PFSK-1 (cell line): ENCODE data around the gene MRPL51.

Experiments
- FOXP2 ChIP-seq: optimal IDR thresholded peaks from 2 replicates; pipeline ENCODE3; 2011; ENCODE audit warnings: borderline replicate concordance, control low read depth, inconsistent platforms; ENCODE audit not compliant: insufficient read depth; ENCODE audit errors: extremely low read length, extremely low read depth
- POLR2AphosphoS5 ChIP-seq: IDR thresholded peaks from 2 replicates; pipeline ENCODE4 v1.6.1; 2012; ENCODE audit warnings: low read depth, mild to moderate bottlenecking, control low read depth, low read length, moderate library complexity
- REST ChIP-seq, 2 experiments: IDR thresholded peaks; 2 replicates each; pipeline versions ENCODE4 v1.6.1 to v1.8.0; 2011 to 2012; ENCODE audit warnings: low read depth in 2 of 2, low read length in 2 of 2, control low read depth in 1 of 2, inconsistent platforms in 1 of 2, mild to moderate bottlenecking in 1 of 2, moderate library complexity in 1 of 2; ENCODE audit not compliant: insufficient read depth in 1 of 2
- SIN3A ChIP-seq: IDR thresholded peaks from 2 replicates; pipeline ENCODE4 v1.6.1; 2012; ENCODE audit warnings: mild to moderate bottlenecking, low read length, moderate library complexity, borderline replicate concordance; ENCODE audit not compliant: insufficient read depth
- TAF1 ChIP-seq: IDR thresholded peaks from 2 replicates; pipeline ENCODE4 v1.6.1; 2012; ENCODE audit warnings: low read length, control low read depth, borderline replicate concordance; ENCODE audit not compliant: insufficient read depth

The MRPL51 gene

GRCh38 chr12:6444704-6445688 is 48.1 kb downstream of the MRPL51 start, which contains the start of gene CD27:
CD27 (plus strand) TSS chr12:6444955; CDS start chr12:6445096, 141 bp downstream.
- TF ChIP-seq POLR2AphosphoS5: no peak
- TF ChIP-seq TAF1: no peak
- TF ChIP-seq FOXP2: no peak
- no peak for TF ChIP-seq REST (IDR thresholded peaks at IDR 0.05; ENCODE audit: insufficient read depth in 1 of 2, low read depth in 2 of 2, low read length in 2 of 2)

GRCh38 chr12:6444031-6444430 is 49.0 kb downstream of the MRPL51 start:
- TF ChIP-seq POLR2AphosphoS5 (no peak), TAF1 (no peak), SIN3A (no peak), FOXP2 (no peak)

- TF ChIP-seq POLR2AphosphoS5 (no peak), SIN3A (no peak), TAF1 (no peak), FOXP2 (no peak), REST (IDR thresholded peaks at IDR 0.05; ENCODE audit: insufficient read depth in 1 of 2, low read depth in 2 of 2, low read length in 2 of 2) (no peak)
Measured at GRCh38 chr12:6443361-6443983, 49.6 kb downstream of the MRPL51 start.

- TF ChIP-seq SIN3A (no peak), POLR2AphosphoS5 (no peak), FOXP2 (no peak), REST (IDR thresholded peaks at IDR 0.05; ENCODE audit: insufficient read depth in 1 of 2, low read depth in 2 of 2, low read length in 2 of 2) (no peak), TAF1 (no peak)
Measured at GRCh38 chr12:6442836-6443235, 50.2 kb downstream of the MRPL51 start.
